COLO668 (cell line): ENCODE measurements around the gene EIF2S1.
"Not testable (repeated sequence)": the region's sequence is repeated elsewhere in the genome, so short reads cannot be mapped to it uniquely, and the experiment has no call there.

Experiments used
- DNase-seq: peaks from one replicate; lab custom pipeline; 2025; ENCODE audit not compliant: unreplicated experiment; lab: John Stamatoyannopoulos, UW

EIF2S1 gene

GRCh38 chr14:67371247-67372148 is 11.4 kb downstream of the EIF2S1 start:
- DNase-seq, result no peak

GRCh38 chr14:67372833-67373232 is 12.7 kb downstream of the EIF2S1 start:
- no peak for DNase-seq

- no peak for DNase-seq
Measured at GRCh38 chr14:67373347-67373746, 13.2 kb downstream of the EIF2S1 start.

GRCh38 chr14:67377916-67378315 is 17.8 kb downstream of the EIF2S1 start:
- DNase-seq, result no peak

GRCh38 chr14:67385120-67385519 is 25.0 kb downstream of the EIF2S1 start:
- DNase-seq, result no peak

GRCh38 chr14:67385618-67386017 is 25.5 kb downstream of the EIF2S1 start:
- no peak for DNase-seq

GRCh38 chr14:67387195-67387594 is 27.1 kb downstream of the EIF2S1 start:
- DNase-seq, result no peak

GRCh38 chr14:67389275-67389674 is 29.1 kb downstream of the EIF2S1 start:
- no peak for DNase-seq

- no peak for DNase-seq
Measured at GRCh38 chr14:67389811-67390534, 29.8 kb downstream of the EIF2S1 start.

GRCh38 chr14:67391268-67391667 is 31.1 kb downstream of the EIF2S1 start:
- DNase-seq, result no peak

- DNase-seq, result no peak
Measured at GRCh38 chr14:67392123-67392522, 32.0 kb downstream of the EIF2S1 start.

GRCh38 chr14:67392800-67393199 is 32.7 kb downstream of the EIF2S1 start:
- no peak for DNase-seq

GRCh38 chr14:67393689-67394088 is 33.6 kb downstream of the EIF2S1 start:
- DNase-seq, result no peak

GRCh38 chr14:67395086-67395875 is 35.2 kb downstream of the EIF2S1 start:
- DNase-seq, result no peak

- DNase-seq, result no peak
Measured at GRCh38 chr14:67395876-67396189, 35.7 kb downstream of the EIF2S1 start.

GRCh38 chr14:67396381-67396970 is 36.3 kb downstream of the EIF2S1 start:
- no peak for DNase-seq

GRCh38 chr14:67397536-67397935 is 37.4 kb downstream of the EIF2S1 start:
- no peak for DNase-seq

GRCh38 chr14:67400434-67400833 is 40.3 kb downstream of the EIF2S1 start:
- no peak for DNase-seq

GRCh38 chr14:67405771-67406170 is 45.6 kb downstream of the EIF2S1 start:
- no peak for DNase-seq

- DNase-seq, result not testable (repeated sequence)
Measured at GRCh38 chr14:67408122-67408801, 48.1 kb downstream of the EIF2S1 start.

- no peak for DNase-seq
Measured at GRCh38 chr14:67409461-67409860, 49.3 kb downstream of the EIF2S1 start.
